ENCODE measurements around the gene CREB1. TPM values are rescaled to one million over a fixed set of nuclear protein-coding genes. Genes with fewer than 3 reads are reported as not detected.

The CREB1 gene
- total RNA-seq, 1 donor from 2014 or later, result 89.6 TPM

Other genes starting within 250 kb of the CREB1 start
- 23.1 and 26.4 TPM in 2 replicates for gene METTL21A, start 95.4 kb downstream of the CREB1 start, total RNA-seq (ENCODE audit: low replicate concordance)
- gene CCNYL1, start 181.7 kb downstream of the CREB1 start, total RNA-seq (ENCODE audit: low replicate concordance), result 20.8 and 30.7 TPM in 2 replicates
- 10.8 and 15.1 TPM in 2 replicates for gene FZD5, start 239.9 kb downstream of the CREB1 start, total RNA-seq (ENCODE audit: low replicate concordance)